GM10248 (cell line): ENCODE data around the gene TMPRSS11D.

Source experiments
- CTCF ChIA-PET: fragments of 300-600 bp; sonication (Branson Sonifier 250); formaldehyde crosslinking; extraction: SDS; loops from one replicate; lab custom pipeline; 2021; ENCODE audit warnings: antibody characterized with exemption; lab: Yijun Ruan, JAX
- POLR2A ChIA-PET: fragments of 350-650 bp; sonication (Branson Sonifier 250); formaldehyde crosslinking; extraction: SDS; loops from one replicate; lab custom pipeline; 2020; ENCODE audit warnings: antibody characterized with exemption; lab: Yijun Ruan, JAX
- DNase-seq: peaks from one replicate; pipeline ENCODE4 v3.0.0; 2012; ENCODE audit errors: extremely low spot score
- TF ChIP-seq, protein P1 (sequence below): IDR thresholded peaks from 2 replicates; pipeline ENCODE4 v1.5.1; 2012; ENCODE audit warnings: mild to moderate bottlenecking, low read depth; ENCODE audit errors: extremely low read depth, missing control alignments, control extremely low read depth

The TMPRSS11D gene

GRCh38 chr4:67874986-67875385 is 8.8 kb downstream of the TMPRSS11D start:
- POLR2A ChIA-PET: no interaction called here
- no peak for DNase-seq
- CTCF ChIA-PET: no interaction called here
- TF ChIP-seq, protein P1, sequence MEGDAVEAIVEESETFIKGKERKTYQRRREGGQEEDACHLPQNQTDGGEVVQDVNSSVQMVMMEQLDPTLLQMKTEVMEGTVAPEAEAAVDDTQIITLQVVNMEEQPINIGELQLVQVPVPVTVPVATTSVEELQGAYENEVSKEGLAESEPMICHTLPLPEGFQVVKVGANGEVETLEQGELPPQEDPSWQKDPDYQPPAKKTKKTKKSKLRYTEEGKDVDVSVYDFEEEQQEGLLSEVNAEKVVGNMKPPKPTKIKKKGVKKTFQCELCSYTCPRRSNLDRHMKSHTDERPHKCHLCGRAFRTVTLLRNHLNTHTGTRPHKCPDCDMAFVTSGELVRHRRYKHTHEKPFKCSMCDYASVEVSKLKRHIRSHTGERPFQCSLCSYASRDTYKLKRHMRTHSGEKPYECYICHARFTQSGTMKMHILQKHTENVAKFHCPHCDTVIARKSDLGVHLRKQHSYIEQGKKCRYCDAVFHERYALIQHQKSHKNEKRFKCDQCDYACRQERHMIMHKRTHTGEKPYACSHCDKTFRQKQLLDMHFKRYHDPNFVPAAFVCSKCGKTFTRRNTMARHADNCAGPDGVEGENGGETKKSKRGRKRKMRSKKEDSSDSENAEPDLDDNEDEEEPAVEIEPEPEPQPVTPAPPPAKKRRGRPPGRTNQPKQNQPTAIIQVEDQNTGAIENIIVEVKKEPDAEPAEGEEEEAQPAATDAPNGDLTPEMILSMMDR: no peak

DNA sequence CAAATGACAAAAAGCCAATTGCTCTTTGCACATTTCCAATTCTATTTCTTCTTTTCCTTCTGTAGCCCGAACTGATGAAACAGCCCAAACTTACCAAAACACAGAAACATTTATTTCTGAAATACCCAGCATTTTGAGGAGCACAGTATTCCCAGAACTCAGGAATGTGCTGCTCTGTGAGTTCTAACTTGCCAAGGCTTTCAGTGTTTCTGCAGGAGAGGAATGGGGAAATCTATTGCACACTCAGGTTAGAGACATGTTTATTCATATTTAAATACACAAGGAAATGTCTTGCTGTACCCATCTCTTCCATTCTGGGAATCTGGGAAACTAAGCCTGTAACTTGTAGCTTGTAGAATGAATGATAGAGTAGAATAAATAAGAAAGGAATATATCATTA is 10.7 kb downstream of the TMPRSS11D start:
- CTCF ChIA-PET: no interaction called here
- no peak for DNase-seq
- POLR2A ChIA-PET: no interaction called here
- TF ChIP-seq, protein P1: no peak

DNA sequence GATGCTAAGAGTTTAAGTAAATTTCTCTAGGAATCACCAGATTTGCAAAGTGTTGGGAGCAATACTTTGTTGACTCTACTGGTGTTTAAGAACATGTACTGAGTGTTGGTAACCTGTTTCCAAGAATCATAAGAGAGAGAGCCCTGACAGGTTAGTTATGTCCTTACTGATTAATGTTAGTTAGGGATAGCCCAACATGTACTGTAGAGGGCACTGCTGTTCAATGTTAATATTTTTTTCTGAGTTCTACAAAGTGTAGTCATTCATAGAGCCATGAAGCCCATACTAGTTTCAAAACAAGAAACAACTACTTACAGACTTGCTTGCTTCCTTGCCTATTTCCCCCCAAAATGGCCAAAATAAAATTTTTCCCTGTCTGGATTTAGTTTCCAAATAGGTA is 11.9 kb downstream of the TMPRSS11D start:
- ChIA-PET POLR2A (no interaction called here), CTCF (interaction anchor here (1.4 kb wide), 1 partner anchor 11 kb away, joined by 3 read pairs; no protein-coding TSS in a partner anchor)
- DNase-seq: peak; percentile 28
- TF ChIP-seq, protein P1: peak; percentile 44

GRCh38 chr4:67869580-67870190 is 14.1 kb downstream of the TMPRSS11D start:
- CTCF ChIA-PET: no interaction called here
- TF ChIP-seq, protein P1: no peak
- POLR2A ChIA-PET: no interaction called here
- no peak for DNase-seq

- CTCF ChIA-PET: interaction anchor here (2.0 kb wide), 1 partner anchor 9 kb away, joined by 6 read pairs; no protein-coding TSS in a partner anchor
Observed at GRCh38 chr4:67861513-67861912, 22.3 kb downstream of the TMPRSS11D start.

DNA sequence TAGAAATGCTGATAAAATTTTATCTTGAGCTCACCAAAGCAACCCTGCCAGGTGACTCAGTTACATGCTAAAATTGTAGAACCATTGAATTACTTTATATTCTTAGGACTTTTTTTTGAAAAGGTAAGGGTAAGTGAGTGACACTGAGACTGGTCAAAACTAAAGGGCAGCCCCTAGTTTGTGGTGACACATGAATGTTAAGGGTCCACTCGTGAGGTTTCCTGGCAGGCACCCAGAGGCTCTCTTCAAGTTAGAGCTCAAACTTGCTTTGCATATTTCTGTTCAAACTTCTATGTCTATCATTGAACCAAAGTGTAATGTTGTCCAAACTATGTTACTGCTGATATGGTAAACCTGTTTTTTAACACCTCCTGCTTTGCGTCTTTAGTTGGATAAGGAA is 30.5 kb downstream of the TMPRSS11D start:
- ChIA-PET CTCF (interaction anchor here (1.2 to 1.5 kb wide), 3 partner anchors 9 to 50 kb away, joined by 3 to 6 read pairs (median 3); no protein-coding TSS in a partner anchor), POLR2A (no interaction called here)
- DNase-seq: no peak
- TF ChIP-seq, protein P1: no peak

More at GRCh38 chr4:67861513-67861912, 22.3 kb downstream of the TMPRSS11D start:
- no peak for DNase-seq
- TF ChIP-seq, protein P1: no peak
- POLR2A ChIA-PET: no interaction called here
